HCT116 (cell line): Measurements from ENCODE around the gene CFAP77. TPM values are rescaled to one million over a fixed set of nuclear protein-coding genes. Genes with fewer than 3 reads are reported as not detected.

ENCODE experiments used
- ATAC-seq: fragments of 200-7000 bp; cut with Tn5 transposase; 2 replicates; pipeline ENCODE4 v1.9.1; 2020; ENCODE audit warnings: mild to moderate bottlenecking, moderate library complexity
- BruUV-seq: library from RNA; stranded (reverse); fragments of 400-500 nt; replicated peaks from 2 replicates; lab custom pipeline; 2021; lab: Mats Ljungman, UMichigan
- CTCF ChIA-PET: fragments of 300-600 bp; sonication (Branson Sonifier 250); formaldehyde crosslinking; loops from one replicate; lab custom pipeline; 2021; ENCODE audit warnings: antibody characterized with exemption; lab: Charles Lee
- POLR2A ChIA-PET: fragments of 300-600, 350-600 bp; sonication (Branson Sonifier 250); formaldehyde crosslinking; loops from one replicate; lab custom pipeline; 2021; ENCODE audit warnings: antibody characterized with exemption; lab: Charles Lee
- RAD21 ChIA-PET, 2 experiments: fragments of 300-600 bp; sonication (Branson Sonifier 250); formaldehyde crosslinking; loops; one replicate each; lab custom pipeline; 2023; ENCODE audit warnings: low total read pairs in 2 of 2; ENCODE audit not compliant: uncharacterized antibody in 2 of 2, unreplicated experiment in 2 of 2, low non-redundant PET in 1 of 2; lab: Charles Lee
- DNase-seq: peaks from one replicate; pipeline ENCODE4 v3.0.0-alpha.2; 2010; ENCODE audit warnings: low read depth, low spot score
- H2AFZ ChIP-seq: fragments of 200-600 bp; shearing (Covaris generic), sonication (generic); 2 replicates; pipeline ENCODE4 v1.6.1; 2017; ENCODE audit warnings: low read depth, mixed run types, mixed read lengths, antibody characterized with exemption, low read length; ENCODE audit not compliant: poor library complexity, severe bottlenecking
- H3K27ac ChIP-seq: 2 replicates; pipeline ENCODE4 v1.5.1; 2012; ENCODE audit warnings: low read depth, low read length
- H3K27me3 ChIP-seq: fragments of 200-600 bp; sonication (generic); 2 replicates; pipeline ENCODE4 v1.6.1; 2016; ENCODE audit warnings: mixed run types, low read length, mixed read lengths; ENCODE audit not compliant: insufficient read depth
- H3K36me3 ChIP-seq, 2 experiments: fragments of 200-500 bp in 1 of 2; fragments of 200-600 bp in 1 of 2; sonication (Bioruptor generic) in 1 of 2; sonication (generic) in 1 of 2; 2 replicates each; pipeline versions ENCODE4 v1.5.1 to v1.6.1; 2014 to 2016; ENCODE audit warnings: low read length in 2 of 2, inconsistent platforms in 1 of 2, mixed read lengths in 1 of 2, mixed run types in 1 of 2; ENCODE audit not compliant: insufficient read depth in 2 of 2, control insufficient read depth in 1 of 2
- H3K4me1 ChIP-seq, 2 experiments: fragments of 200-600 bp in 1 of 2; sonication (generic) in 1 of 2; 2 replicates each; pipeline versions ENCODE4 v1.5.1 to v1.6.1; 2012 to 2017; ENCODE audit warnings: low read length in 2 of 2, inconsistent platforms in 1 of 2, mild to moderate bottlenecking in 1 of 2, mixed read lengths in 1 of 2, mixed run types in 1 of 2, moderate library complexity in 1 of 2; ENCODE audit not compliant: insufficient read depth in 2 of 2, control insufficient read depth in 1 of 2
- H3K4me2 ChIP-seq: fragments of 200-600 bp; sonication (generic); 2 replicates; pipeline ENCODE4 v1.6.1; 2017; ENCODE audit warnings: mixed run types, low read length, mixed read lengths
- H3K4me3 ChIP-seq, 2 experiments: fragments of 200-600 bp in 1 of 2; sonication (generic) in 1 of 2; replicated peaks in 1 of 2; 2 replicates each; pipeline ENCODE4 v1.5.1; 2011 to 2016; ENCODE audit warnings: low read length in 2 of 2, control low read depth in 1 of 2, low read depth in 1 of 2, mild to moderate bottlenecking in 1 of 2, mixed read lengths in 1 of 2, mixed run types in 1 of 2
- H3K79me2 ChIP-seq: fragments of 200-600 bp; sonication (generic); 2 replicates; pipeline ENCODE4 v1.6.1; 2017; ENCODE audit warnings: mild to moderate bottlenecking, mixed run types, low read length, moderate library complexity, mixed read lengths; ENCODE audit not compliant: insufficient read depth
- H3K9ac ChIP-seq: fragments of 200-600 bp; sonication (generic); 2 replicates; pipeline ENCODE4 v1.6.1; 2016; ENCODE audit warnings: low read length, mixed read lengths
- H3K9me2 ChIP-seq: fragments of 200-600 bp; sonication (generic), shearing (Covaris generic); 2 replicates; pipeline ENCODE4 v1.6.1; 2017; ENCODE audit warnings: mixed run types, mild to moderate bottlenecking, moderate library complexity; ENCODE audit not compliant: insufficient read depth
- H3K9me3 ChIP-seq, 2 experiments: fragments of 200-500 bp in 1 of 2; fragments of 200-600 bp in 1 of 2; sonication (Bioruptor generic) in 1 of 2; sonication (generic) in 1 of 2; 2 replicates each; pipeline ENCODE4 v1.6.1; 2014 to 2017; ENCODE audit warnings: low read length in 2 of 2, mixed read lengths in 2 of 2, inconsistent platforms in 1 of 2, low read depth in 1 of 2, mild to moderate bottlenecking in 1 of 2, mixed run types in 1 of 2, moderate library complexity in 1 of 2; ENCODE audit not compliant: control insufficient read depth in 1 of 2, insufficient read depth in 1 of 2
- H4K20me1 ChIP-seq: fragments of 200-600 bp; sonication (generic), shearing (Covaris generic); 2 replicates; pipeline ENCODE4 v1.6.1; 2017; ENCODE audit warnings: mixed run types, mild to moderate bottlenecking, moderate library complexity; ENCODE audit not compliant: insufficient read depth
- CEBPB ChIP-seq: IDR thresholded peaks from 2 replicates; pipeline ENCODE4 v1.6.1; 2012; ENCODE audit warnings: low read depth
- CTCF ChIP-seq, 3 experiments: fragments of 200-600 bp in 1 of 3; sonication (generic) in 1 of 3; IDR thresholded peaks in 2 of 3; conservative IDR thresholded peaks in 1 of 3; 2 replicates each; pipeline ENCODE4 v1.5.1; 2012 to 2017; ENCODE audit warnings: low read depth in 2 of 3, low read length in 2 of 3, antibody characterized with exemption in 1 of 3, borderline replicate concordance in 1 of 3, control low read depth in 1 of 3, mild to moderate bottlenecking in 1 of 3, mixed read lengths in 1 of 3, mixed run types in 1 of 3, moderate library complexity in 1 of 3; ENCODE audit not compliant: insufficient read depth in 1 of 3
- EGR1 ChIP-seq: IDR thresholded peaks from 2 replicates; pipeline ENCODE4 v1.6.1; 2012; ENCODE audit warnings: low read depth
- EZH2 ChIP-seq: fragments of 200-600 bp; sonication (generic); IDR thresholded peaks from 2 replicates; pipeline ENCODE4 v1.6.1; 2017; ENCODE audit warnings: antibody characterized with exemption, mixed run types
- FOSL1 ChIP-seq: IDR thresholded peaks from 2 replicates; pipeline ENCODE4 v1.6.1; 2012; ENCODE audit warnings: low read depth
- JUND ChIP-seq: IDR thresholded peaks from 2 replicates; pipeline ENCODE4 v1.6.1; 2012
- MAX ChIP-seq: IDR thresholded peaks from 2 replicates; pipeline ENCODE4 v1.6.1; 2012
- RAD21 ChIP-seq: IDR thresholded peaks from 2 replicates; pipeline ENCODE4 v1.6.1; 2012; ENCODE audit warnings: low read depth, mild to moderate bottlenecking
- SRF ChIP-seq: IDR thresholded peaks from 2 replicates; pipeline ENCODE4 v1.6.1; 2012; ENCODE audit warnings: low read depth
- TCF7L2 ChIP-seq: IDR thresholded peaks from 2 replicates; pipeline ENCODE4 v1.7.0; 2011; ENCODE audit warnings: borderline replicate concordance, inconsistent platforms; ENCODE audit not compliant: insufficient read depth, insufficient read length; ENCODE audit errors: extremely low read depth
- ZFX ChIP-seq: fragments of 450-650 bp; IDR thresholded peaks from 2 replicates; pipeline ENCODE4 v1.6.1; 2017
- ZNF274 ChIP-seq: fragments of 200-500 bp; sonication (Bioruptor generic); IDR thresholded peaks from 2 replicates; pipeline ENCODE4 v1.6.1; 2014; ENCODE audit warnings: mild to moderate bottlenecking, low read depth, low read length, inconsistent platforms
- intact Hi-C: fragments of 100-400 bp; cut with micrococcal nuclease; formaldehyde crosslinking; loops from 2 replicates; pipeline ENCODE4 v1.10.0; 2022
- total RNA-seq: library from RNA; stranded (reverse); gene quantifications from one replicate; pipeline ENCODE4 v1.2.1, GENCODE V29; 2021; ENCODE audit not compliant: unreplicated experiment

CFAP77 gene
- total RNA-seq, 1 experiment from 2014 or later = 0.98 TPM

- POLR2A ChIA-PET = no interaction called here
- RAD21 ChIA-PET = no interaction called here
- DNase-seq = no peak
- no peak overlapping the region for H3K27ac ChIP-seq
- no peak overlapping the region for H3K9ac ChIP-seq
- H3K4me1 ChIP-seq = no peaks in the 10 kb centered on the region
- no peak for TF ChIP-seq JUND
- TF ChIP-seq CEBPB = no peak
- no peak for TF ChIP-seq TCF7L2
- TF ChIP-seq SRF = no peak
- TF ChIP-seq RAD21 = no peak
- TF ChIP-seq ZNF274 = no peak
- no peak for TF ChIP-seq EZH2
- no peak for TF ChIP-seq CTCF (IDR thresholded peaks at IDR 0.05 in 2 of 3, conservative IDR thresholded peaks at IDR 0.05 in 1 of 3; ENCODE audit: borderline replicate concordance in 1 of 3, insufficient read depth in 1 of 3, low read depth in 2 of 3, low read length in 2 of 3)
- no peak for TF ChIP-seq EGR1
- no peak for TF ChIP-seq FOSL1
- no peak for TF ChIP-seq ZFX
- TF ChIP-seq MAX = no peak
- H3K9me2 ChIP-seq = no peaks in the 10 kb centered on the region
- H3K4me3 ChIP-seq = no peak overlapping the region
- no peaks in the 10 kb centered on the region for H3K36me3 ChIP-seq
- no peak overlapping the region for H3K4me2 ChIP-seq
- no TSS peak for BruUV-seq
- no peaks in the 10 kb centered on the region for H3K79me2 ChIP-seq
- intact Hi-C loops = no loop called here
- no peaks in the 10 kb centered on the region for H4K20me1 ChIP-seq
- no peak overlapping the region for H2AFZ ChIP-seq
- H3K9me3 ChIP-seq = no peaks in the 10 kb centered on the region
- CTCF ChIA-PET = no interaction called here
- H3K27me3 ChIP-seq = no peaks in the 10 kb centered on the region
- no peak for ATAC-seq
These were observed 34.1 kb downstream of the CFAP77 start for GRCh38 chr9:132443951-132444607.
